GM12892 (cell line): ENCODE measurements around the gene PLD1.

ENCODE experiments used
- POLR2A ChIP-seq: IDR thresholded peaks from 2 replicates; pipeline ENCODE4 v1.6.1; 2011; ENCODE audit warnings: low read depth, low read length, control low read depth
- POLR2AphosphoS5 ChIP-seq: IDR thresholded peaks from 2 replicates; pipeline ENCODE4 v1.6.1; 2011; ENCODE audit warnings: low read depth, low read length, control low read depth

- no peak for TF ChIP-seq POLR2A
- no peak for TF ChIP-seq POLR2AphosphoS5
Measured at GRCh38 chr3:171682743-171683142, 127.5 kb downstream of the PLD1 start.
